ENCODE data around the gene IGSF21. TPM values are rescaled to one million over a fixed set of nuclear protein-coding genes. Genes with fewer than 3 reads are reported as not detected.

Gene IGSF21
- total and polyA plus RNA-seq, 12 donors = 0.18 to 16.4 (median 7.0) TPM

DNA sequence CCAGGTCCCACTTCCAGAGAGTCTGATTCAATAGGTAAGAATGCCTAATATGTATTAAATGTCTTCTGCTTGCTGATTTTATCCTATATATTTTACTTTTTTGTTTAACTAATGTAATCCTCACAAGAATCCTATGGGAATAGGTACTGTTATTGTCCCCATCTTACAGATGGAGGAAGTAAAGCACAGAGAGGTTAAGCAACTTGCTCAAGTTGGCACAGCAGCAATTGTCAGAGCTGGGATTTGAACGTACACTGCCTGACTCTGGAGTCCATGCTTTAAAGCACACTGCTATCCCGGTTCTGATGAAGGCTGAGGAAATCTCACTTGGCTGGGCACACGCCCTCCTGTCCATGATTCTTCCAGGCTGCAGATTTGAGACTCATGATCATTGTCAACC lies 62.8 kb downstream of the IGSF21 start:
- H3K4me1 ChIP-seq (replicated peaks in 1 of 2) = peaks cover 4 to 12% of the 10 kb centered on the region in 2 donors
- no peak overlapping the region for H3K4me3 ChIP-seq
- no peaks in the 10 kb centered on the region for H3K27me3 ChIP-seq
- TF ChIP-seq, protein P1, sequence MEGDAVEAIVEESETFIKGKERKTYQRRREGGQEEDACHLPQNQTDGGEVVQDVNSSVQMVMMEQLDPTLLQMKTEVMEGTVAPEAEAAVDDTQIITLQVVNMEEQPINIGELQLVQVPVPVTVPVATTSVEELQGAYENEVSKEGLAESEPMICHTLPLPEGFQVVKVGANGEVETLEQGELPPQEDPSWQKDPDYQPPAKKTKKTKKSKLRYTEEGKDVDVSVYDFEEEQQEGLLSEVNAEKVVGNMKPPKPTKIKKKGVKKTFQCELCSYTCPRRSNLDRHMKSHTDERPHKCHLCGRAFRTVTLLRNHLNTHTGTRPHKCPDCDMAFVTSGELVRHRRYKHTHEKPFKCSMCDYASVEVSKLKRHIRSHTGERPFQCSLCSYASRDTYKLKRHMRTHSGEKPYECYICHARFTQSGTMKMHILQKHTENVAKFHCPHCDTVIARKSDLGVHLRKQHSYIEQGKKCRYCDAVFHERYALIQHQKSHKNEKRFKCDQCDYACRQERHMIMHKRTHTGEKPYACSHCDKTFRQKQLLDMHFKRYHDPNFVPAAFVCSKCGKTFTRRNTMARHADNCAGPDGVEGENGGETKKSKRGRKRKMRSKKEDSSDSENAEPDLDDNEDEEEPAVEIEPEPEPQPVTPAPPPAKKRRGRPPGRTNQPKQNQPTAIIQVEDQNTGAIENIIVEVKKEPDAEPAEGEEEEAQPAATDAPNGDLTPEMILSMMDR (IDR thresholded peaks at IDR 0.05) = no peak
- TF ChIP-seq POLR2A (IDR thresholded peaks at IDR 0.05) = no peak
- no peak overlapping the region for H3K27ac ChIP-seq
- H3K36me3 ChIP-seq (replicated peaks in 1 of 2) = no peaks in the 10 kb centered on the region
- intact Hi-C loops (cut with DNase I) = no loop called here
- no peak for DNase-seq
- H3K9me3 ChIP-seq (replicated peaks in 1 of 3) = no peaks in the 10 kb centered on the region
- WGBS, 4 donors = 72 to 88% (median 83%) methylated on average over 3 of the region's 3 CpGs

DNA sequence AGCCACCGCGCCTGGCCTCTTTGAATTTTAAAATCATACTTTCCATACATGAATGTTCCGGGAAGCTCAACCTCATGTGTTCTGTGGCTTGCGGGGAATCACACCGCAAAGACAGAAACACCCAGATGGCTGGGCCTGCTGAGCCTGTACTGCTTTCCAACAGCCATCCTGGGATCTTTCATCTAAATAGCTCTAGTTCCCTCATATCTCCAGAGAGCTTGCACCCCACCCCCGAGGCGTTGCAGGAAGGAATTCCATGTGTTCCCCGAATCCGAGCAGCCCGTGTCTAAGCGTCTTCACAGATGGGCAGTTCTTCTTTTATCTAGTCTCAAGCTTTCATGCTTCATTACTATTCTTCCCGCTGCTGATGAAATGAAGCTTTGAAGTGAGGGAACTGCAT lies 66.4 kb downstream of the IGSF21 start:
- H3K9me3 ChIP-seq (replicated peaks in 1 of 3) = no peaks in the 10 kb centered on the region
- WGBS, 4 donors = 86 to 89% (median 87%) methylated on average over 12 of the region's 12 CpGs
- H3K4me3 ChIP-seq = no peak overlapping the region
- no peak overlapping the region for H3K27ac ChIP-seq
- no peak for TF ChIP-seq POLR2A (IDR thresholded peaks at IDR 0.05)
- TF ChIP-seq, protein P1 (IDR thresholded peaks at IDR 0.05) = no peak
- DNase-seq = no peak
- peaks cover 1% of the 10 kb centered on the region for H3K27me3 ChIP-seq
- H3K36me3 ChIP-seq (replicated peaks in 1 of 2) = no peaks in the 10 kb centered on the region
- H3K4me1 ChIP-seq (replicated peaks in 1 of 2) = no peaks in the 10 kb centered on the region
- intact Hi-C loops (cut with DNase I) = no loop called here

DNA sequence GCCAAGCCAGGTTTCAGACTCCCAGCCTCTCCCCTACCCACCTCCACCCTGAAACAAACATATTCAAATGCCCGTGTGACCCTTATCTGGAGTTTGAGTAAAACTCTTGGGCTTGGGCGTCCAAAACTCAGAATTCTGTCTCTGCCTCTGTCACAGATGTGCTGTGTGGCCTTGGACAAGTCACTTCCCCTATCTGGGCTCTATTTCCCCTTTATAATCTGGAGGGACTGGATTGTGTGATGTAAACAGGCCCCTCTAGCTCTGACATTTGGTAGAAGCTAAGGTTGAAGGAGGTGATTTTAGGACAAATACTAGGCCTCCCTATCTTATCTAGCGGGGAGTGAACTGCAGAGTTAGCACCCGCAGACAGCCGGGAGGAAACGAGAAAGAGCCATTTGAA lies 67.5 kb downstream of the IGSF21 start:
- intact Hi-C loops (cut with DNase I) = no loop called here
- 55 to 64% (median 59%) methylated on average over 4 to 6 of the region's 6 CpGs for WGBS, 4 donors
- TF ChIP-seq, protein P1 (IDR thresholded peaks at IDR 0.05) = no peak
- no peak for TF ChIP-seq POLR2A (IDR thresholded peaks at IDR 0.05)
- Histone ChIP-seq H3K27ac (no peak overlapping the region), H3K4me1 (replicated peaks in 1 of 2) (no peaks in the 10 kb centered on the region), H3K4me3 (no peak overlapping the region), H3K36me3 (replicated peaks in 1 of 2) (no peaks in the 10 kb centered on the region), H3K9me3 (replicated peaks in 1 of 3) (no peaks in the 10 kb centered on the region), H3K27me3 (peaks cover 4% of the 10 kb centered on the region)
- DNase-seq = no peak

DNA sequence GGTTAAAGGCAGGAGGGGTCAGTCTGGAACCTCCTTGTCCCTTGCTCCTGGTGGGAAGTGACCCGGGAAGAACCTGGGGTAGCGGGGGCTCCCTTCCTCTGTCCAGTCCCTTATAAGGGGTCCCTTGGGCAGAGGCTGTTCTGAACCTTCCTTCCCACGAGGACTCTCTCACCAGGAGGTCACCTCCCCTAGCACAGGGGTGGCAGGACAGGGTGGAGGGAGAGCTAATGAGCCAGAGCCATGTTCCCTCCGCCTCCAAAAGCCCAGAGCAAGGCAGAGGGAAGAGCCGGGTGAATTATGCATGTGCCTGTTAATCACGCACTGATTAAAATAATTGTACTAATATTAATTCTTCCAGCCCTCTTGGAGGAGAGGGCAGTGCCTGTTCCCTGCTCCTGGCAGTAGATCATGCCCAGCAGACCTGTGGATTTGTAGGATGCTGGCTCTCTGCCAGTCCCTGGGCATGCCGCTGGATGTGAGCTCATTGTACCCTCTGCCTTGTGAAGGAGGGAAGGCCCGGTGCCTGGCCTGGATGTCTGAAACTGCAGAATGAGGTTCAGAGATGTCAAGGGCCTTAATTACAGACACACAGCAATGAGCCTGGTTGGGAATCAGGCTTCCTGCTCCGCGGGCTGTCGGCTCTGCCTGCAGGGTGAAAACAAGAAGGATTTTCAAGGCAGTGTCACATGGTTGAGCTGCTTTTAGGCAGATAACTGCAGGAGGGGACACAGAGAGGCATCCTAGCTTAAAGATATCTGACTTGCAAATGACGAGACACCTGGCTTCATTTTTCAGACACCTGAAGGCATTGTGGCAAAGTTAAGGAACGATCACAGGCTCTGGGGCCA lies 68.2 kb downstream of the IGSF21 start:
- peak in 3 of 7 donors; percentile 22 to 78 (median 41) for DNase-seq
- Histone ChIP-seq H3K36me3 (replicated peaks in 1 of 2) (no peaks in the 10 kb centered on the region), H3K4me1 (replicated peaks in 1 of 2) (no peaks in the 10 kb centered on the region), H3K27ac (no peak overlapping the region), H3K9me3 (replicated peaks in 1 of 3) (no peaks in the 10 kb centered on the region), H3K4me3 (no peak overlapping the region), H3K27me3 (peaks cover 4% of the 10 kb centered on the region)
- no peak for TF ChIP-seq POLR2A (IDR thresholded peaks at IDR 0.05)
- TF ChIP-seq, protein P1 (IDR thresholded peaks at IDR 0.05) = no peak
- intact Hi-C loops (cut with DNase I) = no loop called here
- 50 to 62% (median 59%) methylated on average over 12 to 13 of the region's 13 CpGs for WGBS, 4 donors
